Measurements from ENCODE around the gene MAB21L3.

DNA sequence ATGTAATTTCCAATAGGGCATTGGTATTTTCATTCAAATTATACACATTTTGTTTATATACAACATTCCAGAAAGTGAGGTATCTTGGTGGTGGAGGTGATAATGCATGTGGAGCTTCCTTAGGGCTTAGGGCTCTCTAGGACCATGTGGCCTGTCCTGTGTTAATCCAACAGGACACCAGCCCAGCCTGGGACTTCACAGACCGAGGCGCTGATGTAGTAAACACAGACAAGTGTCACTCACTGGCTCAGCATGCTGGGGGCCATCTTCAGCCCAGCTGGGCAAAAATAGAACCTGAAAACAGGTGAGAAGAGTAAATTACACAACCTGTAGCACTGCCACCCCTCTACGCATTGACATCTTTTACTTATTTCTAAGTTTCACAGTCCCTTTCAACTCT lies 66.7 kb downstream of the MAB21L3 start:
- TF ChIP-seq POLR2A (IDR thresholded peaks at IDR 0.05) = no peak
- TF ChIP-seq, protein P1, sequence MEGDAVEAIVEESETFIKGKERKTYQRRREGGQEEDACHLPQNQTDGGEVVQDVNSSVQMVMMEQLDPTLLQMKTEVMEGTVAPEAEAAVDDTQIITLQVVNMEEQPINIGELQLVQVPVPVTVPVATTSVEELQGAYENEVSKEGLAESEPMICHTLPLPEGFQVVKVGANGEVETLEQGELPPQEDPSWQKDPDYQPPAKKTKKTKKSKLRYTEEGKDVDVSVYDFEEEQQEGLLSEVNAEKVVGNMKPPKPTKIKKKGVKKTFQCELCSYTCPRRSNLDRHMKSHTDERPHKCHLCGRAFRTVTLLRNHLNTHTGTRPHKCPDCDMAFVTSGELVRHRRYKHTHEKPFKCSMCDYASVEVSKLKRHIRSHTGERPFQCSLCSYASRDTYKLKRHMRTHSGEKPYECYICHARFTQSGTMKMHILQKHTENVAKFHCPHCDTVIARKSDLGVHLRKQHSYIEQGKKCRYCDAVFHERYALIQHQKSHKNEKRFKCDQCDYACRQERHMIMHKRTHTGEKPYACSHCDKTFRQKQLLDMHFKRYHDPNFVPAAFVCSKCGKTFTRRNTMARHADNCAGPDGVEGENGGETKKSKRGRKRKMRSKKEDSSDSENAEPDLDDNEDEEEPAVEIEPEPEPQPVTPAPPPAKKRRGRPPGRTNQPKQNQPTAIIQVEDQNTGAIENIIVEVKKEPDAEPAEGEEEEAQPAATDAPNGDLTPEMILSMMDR (IDR thresholded peaks at IDR 0.05) = no peak

Measured in heart left ventricle (tissue), 13 donors.